GM21526 (cell line): Measurements from ENCODE around the gene TSSK6.

ENCODE experiments used
- ATAC-seq: cut with Tn5 transposase; IDR thresholded peaks from one replicate; pipeline ENCODE4 v1.9.1; 2021; ENCODE audit warnings: moderate library complexity; ENCODE audit not compliant: unreplicated experiment, low FRiP score

The TSSK6 gene

DNA sequence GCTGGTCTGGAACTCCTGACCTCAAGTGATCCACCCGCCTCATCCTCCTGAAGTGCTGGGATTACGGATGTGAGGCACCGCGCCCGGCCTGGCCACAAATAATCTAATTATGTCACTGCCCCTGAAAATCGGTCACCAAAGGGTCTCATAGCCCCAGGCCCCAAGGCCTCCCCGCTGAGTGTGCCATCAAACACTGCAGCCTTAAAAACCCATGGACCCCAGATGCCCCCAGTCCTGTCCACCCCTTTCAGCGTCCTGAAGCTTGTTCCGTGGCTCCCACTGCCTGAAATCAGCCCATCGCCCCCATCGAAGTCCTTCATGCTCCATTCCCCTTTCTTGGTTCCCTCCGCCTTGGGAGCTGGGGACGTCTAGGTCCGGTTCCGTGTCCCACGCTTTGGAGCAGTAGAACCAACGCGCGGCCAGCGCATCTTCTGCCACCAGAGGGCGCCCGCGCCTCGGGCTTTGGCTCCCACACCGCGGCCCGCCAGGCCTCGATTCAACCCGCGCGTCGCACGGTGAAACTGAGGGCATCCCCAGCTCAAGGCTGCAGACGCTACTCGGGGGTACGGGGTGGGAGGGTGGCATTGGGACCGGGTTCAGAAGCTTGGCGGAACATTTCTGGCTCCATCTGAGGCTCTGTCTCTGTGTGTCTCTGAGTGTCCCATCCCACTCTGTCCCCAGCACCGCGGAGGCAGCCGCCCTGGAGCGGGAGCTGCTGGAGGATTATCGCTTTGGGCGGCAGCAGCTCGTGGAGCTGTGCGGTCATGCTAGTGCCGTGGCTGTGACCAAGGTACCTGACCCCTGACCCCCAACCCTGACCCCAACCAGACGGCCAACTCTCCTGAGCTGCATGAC, 16.8 kb upstream of the TSSK6 start:
- no peak for ATAC-seq

GRCh38 chr19:19530889-19531288, 15.5 kb upstream of the TSSK6 start:
- no peak for ATAC-seq

- no peak for ATAC-seq
Measured at GRCh38 chr19:19530423-19530804, 15.1 kb upstream of the TSSK6 start.

DNA sequence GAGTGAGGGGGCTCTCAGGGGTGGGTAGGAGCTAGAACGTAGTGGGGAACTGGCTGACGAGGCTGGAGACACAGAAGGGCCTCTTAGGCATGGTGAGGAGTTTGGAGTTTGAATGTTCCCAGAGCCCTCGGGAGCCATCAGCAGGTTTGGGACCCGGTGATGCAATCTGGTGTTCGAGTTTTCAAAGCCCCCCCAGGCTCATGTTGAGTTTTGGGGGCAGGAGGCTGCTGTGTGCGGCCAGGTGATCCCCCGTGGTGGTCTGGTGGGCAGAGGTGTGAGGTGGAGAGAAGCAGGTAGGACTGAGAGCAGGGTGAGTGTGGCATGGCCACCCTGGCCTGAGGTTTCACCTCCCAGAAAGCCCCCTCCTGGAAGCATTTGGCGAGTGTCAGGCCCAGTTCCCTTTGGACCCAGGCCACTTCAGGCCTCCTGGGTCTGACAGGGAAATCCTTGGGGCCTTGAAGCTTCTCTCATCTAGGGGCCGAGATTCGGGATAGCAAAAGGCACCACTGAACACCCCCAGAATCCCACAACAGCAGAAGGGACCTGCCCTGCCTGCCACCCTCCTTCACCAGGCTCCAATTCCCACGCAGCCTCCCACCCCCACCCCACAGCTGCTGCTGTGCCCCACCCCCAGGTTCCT, 14.6 kb upstream of the TSSK6 start:
- ATAC-seq: no peak

DNA sequence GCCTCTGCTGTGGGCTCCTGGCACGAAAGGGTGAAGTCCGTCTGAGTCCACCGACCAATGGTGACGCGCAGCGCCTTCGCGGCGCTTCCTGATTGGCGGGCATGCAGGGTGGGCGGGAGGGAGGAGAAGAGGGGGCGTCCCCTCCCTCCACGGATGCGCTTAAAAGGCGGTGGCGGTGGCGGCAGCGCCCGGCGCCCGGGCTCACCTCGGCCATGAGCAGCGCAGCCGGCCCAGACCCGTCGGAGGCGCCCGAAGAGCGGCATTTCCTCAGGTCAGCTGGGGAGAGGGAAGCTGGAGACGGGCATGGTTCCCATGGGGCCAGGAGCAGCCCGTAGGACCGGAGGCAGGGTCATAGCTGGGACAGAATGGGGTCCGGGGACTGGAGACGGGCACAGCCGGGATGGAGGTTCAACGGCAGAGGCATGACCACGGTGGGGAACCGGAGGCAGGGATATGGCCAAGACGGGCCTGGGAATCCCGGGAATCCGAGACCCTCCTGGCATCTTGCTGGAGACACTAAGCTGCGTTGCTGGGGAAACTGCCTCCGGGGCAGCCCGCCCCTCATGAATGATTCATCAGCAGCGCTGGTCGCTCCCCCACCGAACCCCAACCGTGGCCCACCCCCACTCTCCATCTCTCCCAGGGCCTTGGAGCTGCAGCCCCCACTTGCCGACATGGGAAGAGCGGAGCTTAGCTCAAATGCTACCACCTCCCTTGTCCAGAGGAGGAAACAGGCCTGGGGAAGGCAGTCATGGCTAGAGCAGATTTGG, 13.6 kb upstream of the TSSK6 start, which contains the start of gene YJEFN3:
YJEFN3 (plus strand) TSS at position 191 of the 770 bp plus-strand sequence; CDS start at position 213, 22 bp downstream.
- no peak for ATAC-seq

- no peak for ATAC-seq
Measured at GRCh38 chr19:19527674-19528625, 12.6 kb upstream of the TSSK6 start.

DNA sequence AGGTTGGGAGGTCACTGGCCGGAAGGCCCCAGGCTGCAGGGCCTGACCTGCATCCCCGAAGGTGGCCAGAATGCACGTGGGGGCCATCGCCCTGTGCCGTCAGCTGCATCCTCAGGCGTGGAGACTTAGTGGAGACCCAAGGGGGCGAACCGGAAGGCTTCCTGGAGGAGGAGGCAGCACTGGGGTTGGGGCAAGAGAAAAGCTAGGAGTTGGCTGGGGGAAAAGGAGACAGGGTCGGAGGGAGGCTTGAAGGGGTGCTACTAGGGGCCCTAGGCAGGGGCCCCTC, 12.0 kb upstream of the TSSK6 start:
- no peak for ATAC-seq

GRCh38 chr19:19526581-19527370, 11.4 kb upstream of the TSSK6 start:
- ATAC-seq: no peak

DNA sequence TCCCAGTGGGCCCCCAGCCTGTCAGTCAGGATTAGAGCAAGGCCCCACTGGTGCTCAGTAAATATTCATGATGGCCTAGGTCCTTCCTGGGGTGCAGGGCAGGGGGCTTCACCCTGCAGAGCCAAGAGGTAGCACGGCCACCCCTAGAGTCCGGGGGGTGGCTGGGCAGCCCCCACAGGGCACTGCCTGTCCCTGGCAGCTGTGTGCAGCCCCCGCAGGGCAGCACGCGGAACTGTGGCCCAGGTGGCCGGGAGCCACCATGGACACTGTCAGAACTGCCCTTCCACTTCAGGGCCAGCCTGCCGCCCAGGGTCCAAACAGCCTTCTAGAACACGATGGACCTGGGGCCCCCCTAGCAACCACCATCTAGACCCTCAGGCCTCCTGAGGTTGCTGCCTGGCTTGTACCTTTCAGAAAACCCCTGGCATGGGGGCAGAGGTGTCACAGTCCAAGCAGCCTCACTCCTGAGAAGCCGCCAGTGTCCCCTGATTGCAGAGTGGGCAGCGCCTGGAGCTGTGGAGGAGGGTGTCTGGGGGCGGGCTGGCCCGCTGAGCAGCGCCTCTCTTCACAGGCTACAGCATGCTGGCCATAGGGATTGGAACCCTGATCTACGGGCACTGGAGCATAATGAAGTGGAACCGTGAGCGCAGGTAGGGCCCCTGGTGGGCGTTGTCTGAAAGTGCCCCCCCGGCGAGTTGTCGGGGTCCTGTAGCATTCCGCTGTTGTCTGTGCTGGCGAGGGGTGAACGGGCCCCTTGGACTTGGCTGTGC, 10.4 kb upstream of the TSSK6 start:
- no peak for ATAC-seq

DNA sequence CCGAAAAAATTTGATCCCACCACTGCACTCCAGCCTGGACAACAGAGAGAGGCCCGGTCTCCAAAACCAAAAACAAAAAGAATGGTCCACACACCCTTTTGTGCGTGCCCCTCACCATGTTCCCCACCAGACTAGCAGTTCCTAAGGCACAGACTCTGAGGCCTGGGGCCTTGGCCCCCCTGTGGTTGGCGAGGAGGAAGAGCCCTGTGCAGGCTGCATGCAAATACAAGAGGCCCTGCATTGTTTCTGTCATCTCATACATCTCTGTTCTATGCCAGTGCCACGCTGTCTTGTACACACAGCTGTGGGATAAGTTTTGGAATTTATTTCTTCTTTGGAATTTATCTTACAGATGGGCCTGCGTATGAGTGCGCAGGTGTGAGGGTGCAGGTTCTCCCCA, 8.7 kb upstream of the TSSK6 start:
- ATAC-seq: no peak

- ATAC-seq: no peak
Measured at GRCh38 chr19:19523177-19523576, 7.8 kb upstream of the TSSK6 start.

DNA sequence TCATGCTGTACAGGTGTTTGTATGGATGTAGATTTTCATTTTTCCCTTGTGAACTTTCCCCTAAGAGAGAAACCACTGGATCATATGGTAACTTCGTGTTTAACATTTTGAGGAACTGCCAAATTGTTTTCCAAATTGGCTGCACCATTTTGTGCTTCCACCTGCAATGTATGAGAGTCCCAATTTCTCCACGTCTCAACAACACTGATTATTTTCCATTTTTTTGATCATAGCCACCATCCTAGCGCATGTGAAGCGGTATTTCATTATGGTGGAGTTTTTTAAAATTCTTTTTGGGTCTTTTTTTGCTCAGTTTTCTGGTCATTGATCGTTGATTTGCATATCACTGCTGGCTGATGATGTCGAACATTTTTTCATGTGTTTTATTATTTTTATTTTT, 5.6 kb upstream of the TSSK6 start:
- ATAC-seq: no peak

DNA sequence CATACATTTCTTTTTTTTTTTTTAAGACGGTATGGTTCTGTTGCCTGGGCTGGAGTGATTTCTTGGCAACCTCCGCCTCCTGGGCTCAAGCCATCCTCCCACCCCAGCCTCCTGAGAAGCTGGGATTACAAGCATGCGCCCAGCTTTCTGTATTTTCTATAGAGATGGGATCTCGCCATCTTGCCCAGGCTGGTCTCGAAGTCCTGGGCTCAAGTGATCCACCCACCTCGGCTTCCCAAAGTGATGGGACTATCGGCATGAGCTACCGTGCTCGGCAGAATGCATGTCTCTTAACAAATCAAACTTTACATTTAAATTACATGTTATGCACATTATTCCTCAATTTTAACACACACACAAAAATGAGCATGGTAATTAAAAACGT, 1.9 kb upstream of the TSSK6 start:
- ATAC-seq: no peak

DNA sequence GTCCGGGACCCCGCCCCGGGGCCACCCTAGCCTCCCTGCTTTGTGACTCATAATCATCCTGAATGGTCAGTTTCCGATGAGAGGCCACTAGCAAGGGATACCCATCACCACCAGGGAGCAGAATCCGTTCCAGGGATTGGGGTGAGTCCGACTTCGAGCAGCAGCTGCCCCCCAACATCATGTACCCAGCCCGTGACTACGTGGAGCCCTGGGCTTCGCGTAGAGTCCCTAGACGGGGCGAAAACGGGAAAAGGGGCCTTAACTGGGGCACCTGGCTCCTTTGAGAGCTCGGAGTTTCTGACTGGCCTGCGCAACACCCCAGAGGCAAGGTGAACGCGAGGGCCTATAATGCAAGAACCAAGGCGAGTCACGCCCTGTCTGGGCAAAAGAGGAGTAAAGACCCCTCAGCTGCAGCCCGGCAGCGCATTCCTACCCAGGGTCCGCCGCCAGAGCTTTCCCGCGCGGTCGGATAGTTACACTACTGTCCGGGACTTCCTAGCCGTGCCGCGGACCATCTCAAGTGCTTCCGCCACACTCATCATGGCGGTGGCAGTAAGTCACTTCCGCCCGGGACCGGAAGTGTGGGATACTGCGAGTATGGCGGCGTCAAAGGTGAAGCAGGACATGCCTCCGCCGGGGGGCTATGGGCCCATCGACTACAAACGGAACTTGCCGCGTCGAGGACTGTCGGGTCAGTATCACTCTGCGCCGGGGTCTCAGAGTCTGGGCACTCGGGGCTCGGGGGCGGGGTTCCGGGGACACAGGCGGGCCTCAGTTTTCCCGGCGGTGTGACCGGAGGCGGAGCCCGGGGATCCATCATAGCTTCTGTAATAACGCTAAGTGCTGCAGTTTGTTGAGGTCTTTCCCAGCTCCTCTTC, 533 bp upstream of the TSSK6 start, which contains the start of gene NDUFA13:
NDUFA13 (plus strand) TSS at position 584 of the 878 bp plus-strand sequence; CDS start at position 598, 14 bp downstream.
- ATAC-seq: peak; percentile 77

DNA sequence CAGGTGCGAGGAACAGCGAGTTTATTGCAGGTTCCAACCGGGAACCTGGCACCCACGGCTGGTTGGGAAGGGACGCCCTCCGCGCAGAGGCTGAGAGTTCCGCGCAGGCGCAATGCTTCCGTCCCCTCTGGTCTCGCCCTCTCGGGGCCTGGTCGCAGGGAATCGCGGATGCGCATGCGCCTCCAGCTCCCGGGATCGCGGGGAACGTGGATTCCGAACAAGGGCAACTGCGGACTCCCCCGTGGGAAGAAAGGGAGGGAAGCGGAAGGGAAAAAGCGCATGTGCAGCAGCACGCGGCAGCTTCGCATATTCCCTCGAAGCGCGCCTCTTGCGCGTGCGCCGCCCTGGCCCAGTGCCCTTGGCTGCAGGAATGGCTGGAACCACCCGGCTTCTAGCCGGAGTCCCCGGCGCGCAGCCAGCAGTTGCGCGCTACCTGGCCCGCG, 1.1 kb downstream of the TSSK6 start:
- no peak for ATAC-seq

DNA sequence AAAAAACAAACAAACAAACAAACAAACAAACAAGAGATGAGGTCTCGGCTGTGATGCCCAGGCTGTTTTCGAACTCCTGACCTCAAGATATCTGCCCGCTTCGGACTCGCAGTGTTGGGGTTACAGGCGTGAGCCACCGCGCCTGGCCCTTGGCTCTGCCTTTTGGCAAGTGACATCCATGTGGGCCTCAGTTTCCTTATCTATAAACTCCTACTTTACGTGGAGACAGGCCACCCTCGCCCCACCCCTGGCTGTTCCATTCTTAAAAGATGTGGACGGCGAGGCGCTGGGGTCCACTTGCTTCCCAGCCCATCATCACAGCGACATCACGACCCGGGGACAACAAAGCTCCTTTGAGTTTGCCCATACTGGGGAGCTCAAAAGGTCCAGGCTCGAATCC, 1.7 kb downstream of the TSSK6 start:
- ATAC-seq: no peak

DNA sequence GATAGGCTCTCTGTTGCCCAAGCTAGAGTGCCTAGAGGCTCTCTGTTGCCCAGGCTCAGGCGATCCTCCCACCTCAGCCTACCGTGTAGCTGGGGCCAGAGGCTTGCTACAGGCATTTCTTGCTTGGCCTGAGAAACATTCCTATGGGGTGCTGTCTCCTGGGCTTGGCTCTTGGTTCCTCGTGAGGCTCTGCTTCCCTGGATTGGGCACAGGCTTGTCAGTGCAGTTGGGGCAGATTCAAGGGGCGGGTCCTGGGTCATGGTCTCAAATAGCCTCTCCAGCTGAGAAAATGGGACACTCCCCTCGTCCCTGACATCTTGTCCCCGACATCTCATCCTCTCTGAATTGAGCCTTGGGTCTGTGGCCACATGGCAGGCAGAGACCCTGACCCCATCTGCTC, 4.9 kb downstream of the TSSK6 start:
- ATAC-seq: no peak

- no peak for ATAC-seq
Measured at GRCh38 chr19:19508217-19508616, 7.1 kb downstream of the TSSK6 start.
